ENCODE data around the gene INPP5A.
"Not testable (repeated sequence)": the region's sequence is repeated elsewhere in the genome, so short reads cannot be mapped to it uniquely, and the experiment has no call there.

Gene INPP5A

DNA sequence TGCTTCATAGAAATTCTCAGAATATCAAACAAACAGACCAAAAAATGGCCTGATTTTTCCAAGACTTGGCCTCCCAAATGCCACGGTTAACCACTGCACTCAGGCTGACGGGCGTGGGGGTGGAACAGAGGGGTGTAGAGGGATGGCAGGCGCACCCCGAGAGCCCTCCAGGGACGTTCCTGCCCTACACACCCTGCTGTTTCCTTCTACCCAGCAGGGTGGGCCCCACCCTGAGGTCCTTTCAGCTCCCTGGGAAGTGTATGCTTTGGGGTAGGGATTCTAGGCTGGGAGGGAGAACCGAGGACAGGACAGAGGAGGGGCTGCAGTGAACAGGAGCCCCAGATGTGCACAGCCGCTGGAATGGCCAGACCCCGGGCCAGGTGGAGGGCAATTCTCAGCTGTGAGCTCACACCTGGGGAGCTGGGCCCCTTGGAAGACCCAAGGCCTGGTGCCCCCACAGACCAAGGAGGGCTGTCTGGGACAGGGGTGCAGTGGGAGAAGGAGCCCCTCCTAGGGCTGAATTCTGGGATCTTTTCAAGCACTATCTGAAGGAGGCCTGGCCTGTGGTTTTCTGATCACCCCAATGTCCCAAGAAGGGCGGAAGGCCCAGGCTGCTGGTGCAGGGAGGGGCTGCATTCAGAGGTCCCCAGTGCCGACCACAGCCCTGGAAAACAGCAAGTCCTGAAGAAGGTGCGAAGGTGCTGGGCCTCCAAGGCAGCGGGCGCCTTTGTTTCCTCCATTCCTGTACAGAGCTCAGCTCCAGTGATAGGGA is 32.9 kb upstream of the INPP5A start:
- no peak for DNase-seq

DNA sequence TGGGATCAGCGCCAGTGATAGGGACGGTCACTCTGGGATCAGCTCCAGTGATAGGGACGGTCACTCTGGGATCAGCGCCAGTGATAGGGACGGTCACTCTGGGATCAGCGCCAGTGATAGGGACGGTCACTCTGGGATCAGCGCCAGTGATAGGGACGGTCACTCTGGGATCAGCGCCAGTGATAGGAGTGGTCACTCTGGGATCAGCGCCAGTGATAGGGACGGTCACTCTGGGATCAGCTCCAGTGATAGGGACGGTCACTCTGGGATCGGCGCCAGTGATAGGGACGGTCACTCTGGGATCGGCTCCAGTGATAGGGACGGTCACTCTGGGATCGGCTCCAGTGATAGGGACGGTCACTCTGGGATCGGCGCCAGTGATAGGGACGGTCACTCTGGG is 32.0 kb upstream of the INPP5A start:
- DNase-seq, result not testable (repeated sequence)

- DNase-seq, result peak; percentile 38
Observed at GRCh38 chr10:132506711-132507408, 30.7 kb upstream of the INPP5A start.

DNA sequence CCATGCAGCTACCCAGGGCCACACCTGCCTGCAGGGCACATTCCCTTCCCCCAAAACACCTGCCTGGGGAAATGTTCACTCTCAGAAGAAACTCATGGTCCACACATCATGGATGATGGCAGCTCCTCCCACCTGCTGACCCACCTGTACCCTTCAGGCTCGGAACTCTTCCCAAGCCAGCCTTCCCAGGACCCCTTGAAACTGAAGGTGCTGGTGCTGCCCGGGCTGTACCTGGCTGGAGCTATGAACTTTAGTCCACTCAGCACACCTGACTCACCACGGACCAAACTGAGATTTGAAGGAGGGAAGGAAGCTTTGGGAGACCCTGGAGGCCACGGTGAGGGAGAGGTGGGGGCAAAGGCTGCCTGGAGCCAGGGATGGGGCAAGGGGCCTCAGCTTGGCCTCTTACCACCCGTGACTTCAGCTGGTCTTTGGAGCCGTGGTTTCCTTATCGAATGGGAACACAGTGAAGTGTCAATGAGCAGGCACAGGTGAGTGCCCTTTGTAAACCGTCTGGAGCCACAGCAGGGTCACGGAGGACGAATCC is 30.1 kb upstream of the INPP5A start:
- DNase-seq, result no peak

DNA sequence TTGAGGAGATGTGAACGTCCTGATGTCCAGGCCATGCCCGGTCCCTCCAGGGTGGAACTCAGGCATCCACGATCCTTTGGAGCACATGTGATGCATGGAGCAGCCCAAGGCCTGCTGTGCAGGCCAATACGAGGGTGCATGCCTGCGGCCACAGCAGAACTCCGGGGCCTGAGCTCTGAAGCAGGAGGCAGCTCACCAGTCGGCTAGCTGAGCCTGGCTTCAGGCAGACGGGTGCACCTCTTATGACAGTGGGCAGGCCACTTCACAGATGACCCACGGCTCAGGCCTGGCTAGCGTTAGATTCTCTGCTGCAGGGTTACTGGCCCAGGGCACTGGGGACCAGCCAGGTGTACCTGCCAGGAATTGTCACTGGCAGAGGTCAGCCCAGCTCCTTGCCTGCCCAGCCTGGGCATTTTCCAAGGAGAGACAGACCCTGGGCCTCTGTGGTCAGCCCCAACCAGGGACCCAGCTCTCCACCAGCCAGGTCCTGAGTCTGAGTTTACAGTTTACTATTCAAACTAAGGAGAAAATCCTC is 29.6 kb upstream of the INPP5A start:
- no peak for DNase-seq

GRCh38 chr10:132508581-132509443 is 28.8 kb upstream of the INPP5A start:
- no peak for DNase-seq

DNA sequence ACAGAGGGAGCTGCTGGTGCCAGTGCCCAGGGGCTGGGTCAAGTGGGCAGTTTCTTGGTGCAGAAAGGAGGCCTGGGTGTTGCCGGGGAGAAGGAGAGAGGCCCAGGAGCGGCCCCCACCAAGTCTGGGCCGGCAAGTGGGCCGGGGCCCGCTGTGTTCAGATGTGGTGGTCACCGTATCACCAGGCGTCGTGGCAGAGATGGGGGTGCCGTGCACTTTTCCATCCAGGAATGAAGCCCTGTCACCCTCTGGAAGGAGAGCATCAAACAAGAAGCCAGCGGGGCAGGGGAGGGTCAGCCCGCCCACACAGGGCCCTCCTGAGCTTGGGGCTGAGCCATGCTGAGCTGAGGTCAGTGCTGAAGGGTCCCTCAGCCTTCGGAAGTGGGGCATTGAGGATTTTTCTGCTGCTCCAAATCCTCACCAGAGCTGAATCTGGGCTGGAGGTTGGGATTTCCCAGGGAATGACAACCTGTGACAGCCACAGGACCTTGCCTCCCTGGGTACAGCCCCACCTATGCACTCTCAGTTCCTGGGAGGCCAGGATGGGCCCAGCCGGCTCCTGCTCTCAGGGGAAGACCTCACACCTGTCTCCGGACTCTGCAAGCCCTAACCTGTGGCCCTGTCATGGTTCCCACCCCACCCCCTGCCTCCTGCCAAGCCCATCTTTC is 27.9 kb upstream of the INPP5A start:
- DNase-seq, result no peak

GRCh38 chr10:132510174-132510611 is 27.4 kb upstream of the INPP5A start:
- DNase-seq, result no peak

GRCh38 chr10:132511121-132512051 is 26.2 kb upstream of the INPP5A start:
- DNase-seq, result no peak

GRCh38 chr10:132512052-132512442 is 25.5 kb upstream of the INPP5A start:
- no peak for DNase-seq

DNA sequence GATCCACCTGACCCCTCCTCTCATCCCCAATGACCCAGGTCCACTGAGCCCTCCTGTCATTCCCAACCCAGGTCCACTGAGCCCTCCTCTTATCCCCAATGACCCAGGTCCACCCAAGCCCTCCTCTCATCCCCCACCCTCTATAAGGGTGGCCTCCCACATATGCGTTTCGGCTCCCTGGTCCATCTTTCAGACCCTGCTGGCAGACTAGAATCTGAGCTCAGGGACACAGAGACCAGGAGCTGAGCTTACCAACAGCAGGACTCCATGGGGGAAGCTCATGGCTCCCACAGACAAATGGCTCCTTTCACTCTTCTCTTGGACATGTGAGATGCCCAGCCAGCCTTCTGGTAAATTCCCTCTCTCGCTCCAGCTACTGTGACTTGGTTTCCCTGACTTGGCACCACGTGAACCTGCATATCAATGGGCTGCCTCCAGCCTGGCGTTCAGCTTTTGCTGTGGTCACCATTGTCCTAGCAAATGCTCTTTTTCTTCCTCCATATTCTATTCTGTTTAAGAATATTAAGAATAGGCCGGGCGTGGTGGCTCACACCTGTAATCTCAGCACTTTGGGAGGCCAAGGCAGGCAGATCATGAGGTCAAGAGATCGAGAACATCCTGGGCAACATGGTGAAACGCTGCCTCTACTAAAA is 24.8 kb upstream of the INPP5A start:
- DNase-seq, result no peak

DNA sequence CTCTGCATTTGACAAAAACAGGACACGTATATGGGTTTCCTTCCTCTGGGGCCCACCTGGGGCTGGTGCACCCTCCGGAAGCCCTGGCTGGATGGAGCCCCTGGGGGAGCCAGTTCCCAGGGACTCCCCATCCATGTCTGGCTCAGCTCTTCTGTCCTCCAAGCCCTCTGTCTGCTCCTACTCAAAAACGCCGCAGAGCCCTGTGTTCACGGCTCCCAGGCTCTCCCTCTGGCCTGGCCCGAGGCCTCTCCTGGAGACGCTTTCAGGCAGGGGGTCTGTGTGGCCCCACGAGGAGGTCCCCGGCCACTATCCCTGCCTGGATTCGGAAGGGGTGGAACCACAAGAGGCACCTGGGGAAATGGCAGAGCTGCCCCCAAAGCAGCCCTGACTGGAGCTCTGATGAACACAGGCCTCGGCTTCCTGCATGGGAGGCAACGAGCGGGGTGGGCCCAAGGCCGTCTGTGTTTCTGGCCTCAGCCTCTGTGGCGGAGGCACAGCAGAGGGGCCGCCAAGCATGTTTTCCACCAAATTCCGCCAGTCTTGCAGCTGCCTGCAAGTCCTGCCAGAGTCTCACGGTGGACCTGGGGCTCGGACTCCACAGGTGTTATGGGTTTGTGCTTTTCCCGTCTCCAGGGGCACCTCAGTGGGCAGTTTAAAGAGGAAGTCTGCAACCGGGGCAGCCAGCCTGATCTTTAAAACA is 22.6 kb upstream of the INPP5A start:
- DNase-seq, result no peak

GRCh38 chr10:132515811-132516726 is 21.5 kb upstream of the INPP5A start:
- no peak for DNase-seq

GRCh38 chr10:132516771-132517725 is 20.5 kb upstream of the INPP5A start:
- peak; percentile 99 for DNase-seq

- no peak for DNase-seq
Observed at GRCh38 chr10:132517951-132518521, 19.6 kb upstream of the INPP5A start.

DNA sequence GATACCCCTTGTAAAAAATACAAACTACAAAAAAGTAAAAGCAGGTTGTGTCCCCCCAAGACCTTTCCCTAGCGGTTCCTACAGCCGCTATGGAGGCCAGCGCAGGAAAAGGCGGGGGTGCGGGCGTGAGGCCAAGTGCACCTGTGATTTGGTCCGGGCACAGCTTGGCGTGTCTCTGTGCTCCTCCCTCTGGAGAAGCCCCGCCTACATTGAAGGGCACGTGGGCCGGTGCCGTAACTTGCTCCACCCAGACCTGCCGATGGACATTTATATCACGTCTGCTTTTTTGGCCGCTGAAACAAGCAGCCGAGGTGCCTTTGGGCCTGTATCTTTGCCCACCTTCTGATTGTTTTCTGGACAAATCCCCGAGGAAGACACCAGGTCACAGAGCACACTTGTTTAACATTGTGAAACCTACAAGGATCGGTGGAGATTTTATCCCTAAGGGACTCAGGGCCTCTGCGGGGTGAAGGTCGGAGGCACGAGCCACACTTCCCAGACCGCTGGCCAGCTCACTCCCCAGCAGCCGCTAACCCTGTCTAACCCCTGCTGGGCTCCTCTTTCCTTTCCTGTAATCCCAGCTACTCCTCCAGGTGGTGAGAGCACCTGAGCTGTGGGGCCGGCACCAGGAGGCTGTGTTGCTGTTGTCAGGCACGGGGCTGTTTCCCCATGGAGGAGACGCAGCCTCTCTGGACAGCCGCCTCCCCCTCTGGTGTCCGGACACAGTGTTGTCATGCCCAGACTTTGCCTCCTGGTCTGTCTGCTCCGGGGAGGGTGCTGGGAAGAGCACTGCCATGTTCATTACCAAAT is 18.8 kb upstream of the INPP5A start:
- no peak for DNase-seq
